Measurements from ENCODE around the gene BAD.

BAD gene

GRCh38 chr11:64240435-64241240, 43.8 kb downstream of the BAD start, which contains the start of gene FKBP2:
Gene FKBP2, plus strand, starts transcription at chr11:64241095. Its CDS starts 1,293 bp downstream, at chr11:64242388.
- peak within 1 kb of the TSS; percentile 78 for H3K4me3 ChIP-seq (ENCODE audit: low read length)
- no peak for TF ChIP-seq ZNF274 (IDR thresholded peaks at IDR 0.05; ENCODE audit: low read depth, low read length)

- TF ChIP-seq ZNF274 (IDR thresholded peaks at IDR 0.05; ENCODE audit: low read depth, low read length) = no peak
- peak overlapping the region; percentile 60; the same call in 1 of the 2 replicates for H3K4me3 ChIP-seq (ENCODE audit: low read length)
These were observed 44.6 kb downstream of the BAD start for GRCh38 chr11:64239662-64240434.

- no peak overlapping the region for H3K4me3 ChIP-seq (ENCODE audit: low read length)
- TF ChIP-seq ZNF274 (IDR thresholded peaks at IDR 0.05; ENCODE audit: low read depth, low read length) = no peak
These were observed 45.5 kb downstream of the BAD start for GRCh38 chr11:64238999-64239398.

GRCh38 chr11:64238076-64238475, 46.4 kb downstream of the BAD start:
- TF ChIP-seq ZNF274 (IDR thresholded peaks at IDR 0.05; ENCODE audit: low read depth, low read length) = no peak
- no peak overlapping the region for H3K4me3 ChIP-seq (ENCODE audit: low read length)

GRCh38 chr11:64237484-64237951, 46.9 kb downstream of the BAD start:
- H3K4me3 ChIP-seq (ENCODE audit: low read length) = no peak overlapping the region
- no peak for TF ChIP-seq ZNF274 (IDR thresholded peaks at IDR 0.05; ENCODE audit: low read depth, low read length)

GRCh38 chr11:64235437-64236161, 48.9 kb downstream of the BAD start:
- TF ChIP-seq ZNF274 (IDR thresholded peaks at IDR 0.05; ENCODE audit: low read depth, low read length) = no peak
- peak overlapping the region; percentile 73; the same call in 1 of the 2 replicates for H3K4me3 ChIP-seq (ENCODE audit: low read length)

- no peak for TF ChIP-seq ZNF274 (IDR thresholded peaks at IDR 0.05; ENCODE audit: low read depth, low read length)
These were observed 49.7 kb downstream of the BAD start for GRCh38 chr11:64234647-64235379.

GRCh38 chr11:64233913-64234586, 50.4 kb downstream of the BAD start, which contains the start of gene VEGFB:
Gene VEGFB, plus strand, starts transcription at chr11:64234584. Its CDS starts 250 bp downstream, at chr11:64234834.
- TF ChIP-seq ZNF274 (IDR thresholded peaks at IDR 0.05; ENCODE audit: low read depth, low read length) = no peak

More at GRCh38 chr11:64234647-64235379, 49.7 kb downstream of the BAD start:
- peak overlapping the region; percentile 73 for H3K4me3 ChIP-seq (ENCODE audit: low read length)

GRCh38 chr11:64232967-64233315, 51.5 kb downstream of the BAD start:
- TF ChIP-seq ZNF274 (IDR thresholded peaks at IDR 0.05; ENCODE audit: low read depth, low read length) = no peak
- no peak overlapping the region for H3K4me3 ChIP-seq (ENCODE audit: low read length)

More at GRCh38 chr11:64233913-64234586, 50.4 kb downstream of the BAD start, which contains the start of gene VEGFB:
- peak within 1 kb of the TSS; percentile 73 for H3K4me3 ChIP-seq (ENCODE audit: low read length)

GRCh38 chr11:64232182-64232966, 52.1 kb downstream of the BAD start:
- TF ChIP-seq ZNF274 (IDR thresholded peaks at IDR 0.05; ENCODE audit: low read depth, low read length) = no peak
- no peak overlapping the region for H3K4me3 ChIP-seq (ENCODE audit: low read length)

GRCh38 chr11:64231546-64231945, 52.9 kb downstream of the BAD start:
- no peak overlapping the region; the same call in 1 of the 2 replicates for H3K4me3 ChIP-seq (ENCODE audit: low read length)
- TF ChIP-seq ZNF274 (IDR thresholded peaks at IDR 0.05; ENCODE audit: low read depth, low read length) = no peak

GRCh38 chr11:64230985-64231365, 53.5 kb downstream of the BAD start:
- no peak for TF ChIP-seq ZNF274 (IDR thresholded peaks at IDR 0.05; ENCODE audit: low read depth, low read length)
- H3K4me3 ChIP-seq (ENCODE audit: low read length) = peak overlapping the region; percentile 71
